HG03095 (cell line): ENCODE measurements around the gene PRR9.

Experiments
- ATAC-seq: cut with Tn5 transposase; IDR thresholded peaks from one replicate; pipeline ENCODE4 v1.9.1; 2021; ENCODE audit warnings: moderate library complexity; ENCODE audit not compliant: unreplicated experiment

The PRR9 gene

DNA sequence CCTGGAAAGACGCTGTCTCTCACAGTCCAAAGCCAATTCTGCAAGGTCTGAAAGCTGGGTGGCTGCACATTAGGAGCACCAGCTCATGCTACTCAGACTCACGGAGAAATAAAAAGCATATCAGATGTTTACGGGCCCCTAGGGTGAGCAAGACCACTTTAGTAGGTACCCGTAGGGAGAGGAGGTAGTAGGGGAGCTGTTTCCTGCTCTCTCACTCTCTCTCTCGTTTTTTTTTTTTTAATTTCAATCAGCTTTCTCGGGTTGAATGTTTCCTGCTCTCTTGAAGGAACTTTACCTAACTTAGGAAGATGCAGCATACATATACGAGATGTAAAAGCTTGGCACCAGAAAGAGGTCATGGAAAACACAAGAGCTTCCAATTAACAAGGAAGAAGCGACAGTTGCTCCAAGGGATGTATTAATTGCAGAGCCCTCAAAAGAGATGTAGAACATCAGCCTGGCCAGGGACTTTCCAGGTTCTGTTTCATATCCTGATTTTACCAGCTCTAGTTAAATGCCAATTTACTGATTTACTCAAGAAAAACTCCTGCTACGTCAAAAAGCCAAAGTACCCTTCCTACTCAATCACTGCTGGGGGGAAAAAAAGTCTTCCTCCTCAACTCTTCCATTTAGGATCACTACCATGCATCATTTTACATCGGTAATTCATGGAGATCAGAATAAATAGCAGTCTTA lies 45.2 kb downstream of the PRR9 start:
- no peak for ATAC-seq

DNA sequence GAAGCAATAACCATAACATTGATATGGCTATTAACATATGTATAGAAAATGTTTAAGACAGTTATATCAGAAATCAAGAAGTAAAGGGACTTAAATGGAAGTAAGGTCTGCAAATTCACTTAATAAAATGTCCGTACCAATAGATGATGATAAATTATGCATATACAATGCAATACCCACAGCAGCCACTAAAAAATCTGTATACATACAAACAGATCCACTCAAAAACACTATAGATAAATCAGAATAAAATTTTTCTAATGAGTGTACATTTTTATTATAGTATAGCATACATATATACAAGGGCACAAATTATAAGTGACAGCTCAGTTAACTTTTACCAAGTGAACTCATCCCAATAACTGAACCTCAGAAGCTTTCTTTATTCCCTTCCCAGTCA lies 48.1 kb downstream of the PRR9 start:
- ATAC-seq: no peak
